HG03196 (cell line): ENCODE data around the gene PLEKHA6.

Experiments
- ATAC-seq: cut with Tn5 transposase; IDR thresholded peaks from one replicate; pipeline ENCODE4 v1.9.1; 2021; ENCODE audit not compliant: unreplicated experiment

Gene PLEKHA6

GRCh38 chr1:204221271-204221670, 138.5 kb downstream of the PLEKHA6 start:
- ATAC-seq = no peak

GRCh38 chr1:204219971-204220616, 139.6 kb downstream of the PLEKHA6 start:
- no peak for ATAC-seq

GRCh38 chr1:204218552-204218951, 141.2 kb downstream of the PLEKHA6 start:
- ATAC-seq = no peak

- ATAC-seq = no peak
Observed at GRCh38 chr1:204217648-204218000, 142.1 kb downstream of the PLEKHA6 start.

GRCh38 chr1:204216880-204217647, 142.7 kb downstream of the PLEKHA6 start:
- ATAC-seq = no peak

GRCh38 chr1:204216236-204216635, 143.5 kb downstream of the PLEKHA6 start:
- ATAC-seq = no peak

- ATAC-seq = peak; percentile 81
Observed at GRCh38 chr1:204213668-204214662, 145.8 kb downstream of the PLEKHA6 start, which contains the start of gene GOLT1A. GOLT1A (minus strand) TSS chr1:204213988; CDS start chr1:204213906, 82 bp downstream.

GRCh38 chr1:204212715-204213114, 147.0 kb downstream of the PLEKHA6 start:
- ATAC-seq = no peak

- no peak for ATAC-seq
Observed at GRCh38 chr1:204211046-204211445, 148.7 kb downstream of the PLEKHA6 start.

- ATAC-seq = peak; percentile 79
Observed at GRCh38 chr1:204207136-204207616, 152.6 kb downstream of the PLEKHA6 start.

- ATAC-seq = no peak
Observed at GRCh38 chr1:204206121-204206520, 153.6 kb downstream of the PLEKHA6 start.

- no peak for ATAC-seq
Observed at GRCh38 chr1:204205486-204205885, 154.2 kb downstream of the PLEKHA6 start.

GRCh38 chr1:204204944-204205343, 154.8 kb downstream of the PLEKHA6 start:
- no peak for ATAC-seq

GRCh38 chr1:204203206-204203767, 156.4 kb downstream of the PLEKHA6 start:
- no peak for ATAC-seq

- ATAC-seq = no peak
Observed at GRCh38 chr1:204202481-204202880, 157.2 kb downstream of the PLEKHA6 start.

GRCh38 chr1:204201348-204202040, 158.2 kb downstream of the PLEKHA6 start:
- no peak for ATAC-seq

GRCh38 chr1:204199579-204199978, 160.2 kb downstream of the PLEKHA6 start:
- no peak for ATAC-seq

GRCh38 chr1:204198348-204199340, 161.1 kb downstream of the PLEKHA6 start:
- ATAC-seq = no peak

GRCh38 chr1:204197068-204197467, 162.7 kb downstream of the PLEKHA6 start:
- ATAC-seq = no peak
